ENCODE results near the gene MAN1C1. TPM values are rescaled to one million over a fixed set of nuclear protein-coding genes. Genes with fewer than 3 reads are reported as not detected.

Gene MAN1C1
- total RNA-seq, 2 experiments from 2014 or later, result 22.3 to 24.1 TPM

GRCh38 chr1:25744636-25745425 lies 128.2 kb downstream of the MAN1C1 start:
- no peaks in the 10 kb centered on the region for H3K36me3 Mint-ChIP-seq (ENCODE audit: low read depth)
- ChIA-PET POLR2A (no interaction called here), CTCF (interaction anchor here (1.1 kb wide), 1 partner anchor 11 kb away, joined by 5 read pairs; no protein-coding TSS in a partner anchor)
- no peak overlapping the region for H3K4me3 Mint-ChIP-seq
- no peak overlapping the region for H3K27ac Mint-ChIP-seq
- H3K4me1 Mint-ChIP-seq, result no peaks in the 10 kb centered on the region
- peaks cover 18% of the 10 kb centered on the region for H3K27me3 Mint-ChIP-seq
- no peaks in the 10 kb centered on the region for H3K9me3 Mint-ChIP-seq
- no peak for DNase-seq

GRCh38 chr1:25746299-25747045 lies 129.9 kb downstream of the MAN1C1 start:
- ChIA-PET POLR2A (interaction anchor here (1.5 kb wide), 1 partner anchor 104 kb away, joined by 3 read pairs; no protein-coding TSS in a partner anchor), CTCF (no interaction called here)
- peaks cover 11% of the 10 kb centered on the region for H3K27me3 Mint-ChIP-seq
- H3K27ac Mint-ChIP-seq, result no peak overlapping the region
- no peaks in the 10 kb centered on the region for H3K4me1 Mint-ChIP-seq
- no peaks in the 10 kb centered on the region for H3K36me3 Mint-ChIP-seq (ENCODE audit: low read depth)
- no peak for DNase-seq
- no peak overlapping the region for H3K4me3 Mint-ChIP-seq
- H3K9me3 Mint-ChIP-seq, result no peaks in the 10 kb centered on the region

GRCh38 chr1:25747046-25747719 lies 130.6 kb downstream of the MAN1C1 start:
- H3K4me1 Mint-ChIP-seq, result no peaks in the 10 kb centered on the region
- H3K4me3 Mint-ChIP-seq, result no peak overlapping the region
- POLR2A ChIA-PET, result interaction anchor here (1.5 kb wide), 1 partner anchor 105 kb away, joined by 3 read pairs; no protein-coding TSS in a partner anchor
- H3K27ac Mint-ChIP-seq, result no peak overlapping the region
- H3K9me3 Mint-ChIP-seq, result no peaks in the 10 kb centered on the region
- CTCF ChIA-PET, result no interaction called here
- no peaks in the 10 kb centered on the region for H3K36me3 Mint-ChIP-seq (ENCODE audit: low read depth)
- no peak for DNase-seq
- peaks cover 4% of the 10 kb centered on the region for H3K27me3 Mint-ChIP-seq

GRCh38 chr1:25748531-25749205 lies 132.1 kb downstream of the MAN1C1 start:
- H3K36me3 Mint-ChIP-seq (ENCODE audit: low read depth), result no peaks in the 10 kb centered on the region
- H3K4me3 Mint-ChIP-seq, result no peak overlapping the region
- CTCF ChIA-PET, result no interaction called here
- H3K4me1 Mint-ChIP-seq, result no peaks in the 10 kb centered on the region
- H3K9me3 Mint-ChIP-seq, result no peaks in the 10 kb centered on the region
- peaks cover 2% of the 10 kb centered on the region for H3K27me3 Mint-ChIP-seq
- POLR2A ChIA-PET, result no interaction called here
- no peak for DNase-seq
- no peak overlapping the region for H3K27ac Mint-ChIP-seq

- no peaks in the 10 kb centered on the region for H3K9me3 Mint-ChIP-seq
- no peak overlapping the region for H3K4me3 Mint-ChIP-seq
- no peaks in the 10 kb centered on the region for H3K27me3 Mint-ChIP-seq
- ChIA-PET POLR2A (no interaction called here), CTCF (no interaction called here)
- DNase-seq, result no peak
- no peaks in the 10 kb centered on the region for H3K36me3 Mint-ChIP-seq (ENCODE audit: low read depth)
- no peaks in the 10 kb centered on the region for H3K4me1 Mint-ChIP-seq
- H3K27ac Mint-ChIP-seq, result no peak overlapping the region
These were observed 134.5 kb downstream of the MAN1C1 start for GRCh38 chr1:25750923-25751605.

- Mint-ChIP-seq H3K27ac (no peak overlapping the region), H3K27me3 (no peaks in the 10 kb centered on the region), H3K36me3 (ENCODE audit: low read depth) (no peaks in the 10 kb centered on the region), H3K4me3 (no peak overlapping the region), H3K4me1 (no peaks in the 10 kb centered on the region), H3K9me3 (no peaks in the 10 kb centered on the region)
- ChIA-PET CTCF (no interaction called here), POLR2A (no interaction called here)
- no peak for DNase-seq
These were observed 138.0 kb downstream of the MAN1C1 start for GRCh38 chr1:25754470-25755181.

- no peak overlapping the region for H3K4me3 Mint-ChIP-seq
- ChIA-PET CTCF (interaction anchor here (1.5 kb wide), 1 partner anchor 10 kb away, joined by 5 read pairs; no protein-coding TSS in a partner anchor), POLR2A (no interaction called here)
- H3K4me1 Mint-ChIP-seq, result no peaks in the 10 kb centered on the region
- no peak overlapping the region for H3K27ac Mint-ChIP-seq
- no peaks in the 10 kb centered on the region for H3K36me3 Mint-ChIP-seq (ENCODE audit: low read depth)
- DNase-seq, result no peak
- H3K9me3 Mint-ChIP-seq, result no peaks in the 10 kb centered on the region
- peaks cover 3% of the 10 kb centered on the region for H3K27me3 Mint-ChIP-seq
These were observed 139.0 kb downstream of the MAN1C1 start for GRCh38 chr1:25755475-25756125.

GRCh38 chr1:25756215-25756614 lies 139.6 kb downstream of the MAN1C1 start:
- DNase-seq, result no peak
- H3K27ac Mint-ChIP-seq, result no peak overlapping the region
- H3K36me3 Mint-ChIP-seq (ENCODE audit: low read depth), result no peaks in the 10 kb centered on the region
- ChIA-PET POLR2A (no interaction called here), CTCF (interaction anchor here (1.5 kb wide), 1 partner anchor 11 kb away, joined by 5 read pairs; no protein-coding TSS in a partner anchor)
- H3K4me3 Mint-ChIP-seq, result no peak overlapping the region
- H3K4me1 Mint-ChIP-seq, result no peaks in the 10 kb centered on the region
- H3K27me3 Mint-ChIP-seq, result peaks cover 3% of the 10 kb centered on the region
- H3K9me3 Mint-ChIP-seq, result no peaks in the 10 kb centered on the region

GRCh38 chr1:25757151-25757845 lies 140.7 kb downstream of the MAN1C1 start:
- H3K27ac Mint-ChIP-seq, result no peak overlapping the region
- no peak for DNase-seq
- peaks cover 3% of the 10 kb centered on the region for H3K27me3 Mint-ChIP-seq
- H3K9me3 Mint-ChIP-seq, result no peaks in the 10 kb centered on the region
- no peak overlapping the region for H3K4me3 Mint-ChIP-seq
- POLR2A ChIA-PET, result no interaction called here
- H3K36me3 Mint-ChIP-seq (ENCODE audit: low read depth), result no peaks in the 10 kb centered on the region
- CTCF ChIA-PET, result no interaction called here
- no peaks in the 10 kb centered on the region for H3K4me1 Mint-ChIP-seq

- ChIA-PET POLR2A (interaction anchor here (0.7 kb wide), 1 partner anchor 43 kb away, joined by 3 read pairs; no protein-coding TSS in a partner anchor), CTCF (no interaction called here)
- no peak for DNase-seq
- no peaks in the 10 kb centered on the region for H3K36me3 Mint-ChIP-seq (ENCODE audit: low read depth)
- no peak overlapping the region for H3K27ac Mint-ChIP-seq
- H3K27me3 Mint-ChIP-seq, result peaks cover 3% of the 10 kb centered on the region
- no peaks in the 10 kb centered on the region for H3K4me1 Mint-ChIP-seq
- no peaks in the 10 kb centered on the region for H3K9me3 Mint-ChIP-seq
- H3K4me3 Mint-ChIP-seq, result no peak overlapping the region
These were observed 141.2 kb downstream of the MAN1C1 start for GRCh38 chr1:25757846-25758185.

GRCh38 chr1:25758466-25759070 lies 142.0 kb downstream of the MAN1C1 start:
- H3K4me3 Mint-ChIP-seq, result no peak overlapping the region
- no peaks in the 10 kb centered on the region for H3K4me1 Mint-ChIP-seq
- no peaks in the 10 kb centered on the region for H3K9me3 Mint-ChIP-seq
- H3K27ac Mint-ChIP-seq, result no peak overlapping the region
- POLR2A ChIA-PET, result interaction anchor here (0.7 to 1.0 kb wide), 2 partner anchors 16 to 44 kb away, joined by 3 to 4 read pairs; no protein-coding TSS in a partner anchor
- no peaks in the 10 kb centered on the region for H3K36me3 Mint-ChIP-seq (ENCODE audit: low read depth)
- CTCF ChIA-PET, result no interaction called here
- DNase-seq, result no peak
- peaks cover 3% of the 10 kb centered on the region for H3K27me3 Mint-ChIP-seq

Data from activated CD4-positive, alpha-beta memory T cell treated with anti-CD3 and anti-CD28 coated beads, Interleukin-2, amount 10 ng/mL, durations not matched to agents 7 days and 5 days (primary cell).